Measurements from ENCODE around the gene ZNF792. TPM values are rescaled to one million over a fixed set of nuclear protein-coding genes. Genes with fewer than 3 reads are reported as not detected.

ZNF792 gene
- total RNA-seq, 1 experiment from 2014 or later, result 15.4 TPM

DNA sequence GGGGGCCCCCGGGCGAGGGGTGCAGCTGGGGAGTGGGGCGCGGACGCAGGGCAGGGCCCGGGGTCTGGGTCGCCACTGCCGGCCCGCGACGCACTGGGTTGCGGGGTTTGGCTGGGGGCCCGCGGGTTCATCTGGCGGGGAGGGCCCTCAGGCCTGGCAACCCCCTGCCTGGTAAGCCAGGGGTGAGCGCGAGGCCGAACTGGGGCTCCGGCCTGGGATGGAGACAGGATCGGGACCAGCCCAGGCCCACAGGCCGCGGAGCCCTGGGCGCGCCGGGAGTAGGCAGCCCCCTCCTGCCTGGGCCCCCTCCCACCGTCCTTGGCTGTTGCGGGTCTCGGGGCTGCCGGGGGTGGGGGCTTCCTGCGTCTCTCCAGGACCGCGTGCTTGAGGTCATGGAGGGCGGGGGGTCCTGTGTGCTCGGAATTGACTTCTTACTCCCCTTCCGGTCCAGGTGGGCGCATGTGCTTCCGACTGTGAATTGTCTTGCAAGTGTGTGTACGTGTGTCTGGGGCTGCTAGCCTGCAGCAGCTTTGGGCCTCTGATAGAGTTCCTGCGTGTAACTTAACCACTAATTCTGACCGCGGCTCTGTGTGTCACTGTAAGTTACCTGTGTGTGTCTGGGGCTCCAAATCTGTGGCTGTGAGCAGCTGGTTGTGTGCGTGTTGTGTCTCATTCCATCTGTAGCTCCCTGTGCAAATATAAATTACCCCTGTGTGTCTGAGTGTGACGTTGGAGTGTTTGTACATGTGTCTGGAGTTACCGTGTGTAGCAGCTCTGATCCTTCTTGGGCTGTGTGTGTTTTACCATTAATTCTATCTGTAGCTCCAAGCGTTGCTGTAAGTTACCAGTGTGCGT, 36.8 kb upstream of the ZNF792 start:
- BruUV-seq (replicated peaks), result no TSS peak
- TF ChIP-seq CTCF (conservative IDR thresholded peaks at IDR 0.05; ENCODE audit: low read depth, low read length), result no peak
- TF ChIP-seq EZH2 (IDR thresholded peaks at IDR 0.05; ENCODE audit: borderline replicate concordance, low read depth, low read length, poor library complexity, severe bottlenecking), result no peak
- ChIA-PET POLR2A (ENCODE audit: low non-redundant PET) (no interaction called here), CTCF (interaction anchor here (1.0 kb wide), 1 partner anchor 66 kb away, joined by 9 read pairs; no protein-coding TSS in a partner anchor)
- no peaks in the 10 kb centered on the region for H3K27me3 ChIP-seq (replicated peaks; ENCODE audit: insufficient read depth, low read depth, low read length, poor library complexity)
- H3K27ac ChIP-seq (ENCODE audit: low read depth, low read length, poor library complexity, severe bottlenecking), result peak overlapping the region; percentile 82
- intact Hi-C loops (cut with micrococcal nuclease; ENCODE audit: unreplicated experiment), result no loop called here
- peak; percentile 38 for DNase-seq (ENCODE audit: low spot score)
- H3K9me3 ChIP-seq (ENCODE audit: low read depth, low read length, poor library complexity, severe bottlenecking), result no peaks in the 10 kb centered on the region
- peaks cover 16% of the 10 kb centered on the region for H3K4me1 ChIP-seq (ENCODE audit: insufficient read depth, low read length, poor library complexity, severe bottlenecking)
- H3K36me3 ChIP-seq (ENCODE audit: insufficient read depth, low read length, poor library complexity, severe bottlenecking), result peaks cover 22% of the 10 kb centered on the region
- H3K4me3 ChIP-seq (ENCODE audit: low read depth, low read length, poor library complexity, severe bottlenecking), result peak overlapping the region; percentile 89

GRCh38 chr19:35000338-35000646, 36.3 kb upstream of the ZNF792 start:
- ChIA-PET CTCF (no interaction called here), POLR2A (ENCODE audit: low non-redundant PET) (no interaction called here)

More at GRCh38 chr19:35000338-35000646, 36.3 kb upstream of the ZNF792 start:
- H3K4me3 ChIP-seq (ENCODE audit: low read depth, low read length, poor library complexity, severe bottlenecking), result peak overlapping the region; percentile 89
- no peak for DNase-seq (ENCODE audit: low spot score)
- H3K9me3 ChIP-seq (ENCODE audit: low read depth, low read length, poor library complexity, severe bottlenecking), result no peaks in the 10 kb centered on the region
- no peak for TF ChIP-seq CTCF (conservative IDR thresholded peaks at IDR 0.05; ENCODE audit: low read depth, low read length)
- no peak for TF ChIP-seq EZH2 (IDR thresholded peaks at IDR 0.05; ENCODE audit: borderline replicate concordance, low read depth, low read length, poor library complexity, severe bottlenecking)
- intact Hi-C loops (cut with micrococcal nuclease; ENCODE audit: unreplicated experiment), result no loop called here
- peaks cover 17% of the 10 kb centered on the region for H3K36me3 ChIP-seq (ENCODE audit: insufficient read depth, low read length, poor library complexity, severe bottlenecking)
- no peaks in the 10 kb centered on the region for H3K27me3 ChIP-seq (replicated peaks; ENCODE audit: insufficient read depth, low read depth, low read length, poor library complexity)
- BruUV-seq (replicated peaks), result no TSS peak
- H3K27ac ChIP-seq (ENCODE audit: low read depth, low read length, poor library complexity, severe bottlenecking), result peak overlapping the region; percentile 82
- H3K4me1 ChIP-seq (ENCODE audit: insufficient read depth, low read length, poor library complexity, severe bottlenecking), result peaks cover 16% of the 10 kb centered on the region

All from A673 (cell line).